IMR-90 (cell line): Measurements from ENCODE around the gene BDH1. TPM values are rescaled to one million over a fixed set of nuclear protein-coding genes. Genes with fewer than 3 reads are reported as not detected.

ENCODE experiments used
- ATAC-seq: fragments of 200-7000 bp; cut with Tn5 transposase; 2 replicates; pipeline ENCODE4 v1.9.1; 2020; ENCODE audit warnings: low read depth, mild to moderate bottlenecking, moderate library complexity
- BruUV-seq: library from RNA; stranded (reverse); fragments of 400-500 nt; replicated peaks from 2 replicates; lab custom pipeline; 2021; lab: Mats Ljungman, UMichigan
- CTCF ChIA-PET: fragments of 300-600 bp; formaldehyde crosslinking; extraction: SDS; loops from one replicate; lab custom pipeline; 2021; ENCODE audit warnings: antibody characterized with exemption; lab: Yijun Ruan, JAX
- POLR2A ChIA-PET: fragments of 300-600 bp; sonication (Branson Sonifier 250); formaldehyde crosslinking; loops from one replicate; lab custom pipeline; 2022; ENCODE audit warnings: antibody characterized with exemption; ENCODE audit not compliant: unreplicated experiment; lab: Charles Lee
- DNase-seq: peaks from one replicate; pipeline ENCODE4 v3.0.0; 2013
- H2AFZ ChIP-seq: replicated peaks from 2 replicates; pipeline ENCODE3; 2013; ENCODE audit warnings: low read length, mild to moderate bottlenecking; ENCODE audit not compliant: poor library complexity
- H2AK5ac ChIP-seq: 2 replicates; pipeline ENCODE4 v1.6.1; 2013; ENCODE audit warnings: low read depth, low read length, inconsistent platforms
- H2AK9ac ChIP-seq: replicated peaks from 2 replicates; pipeline ENCODE3; 2013; ENCODE audit warnings: mild to moderate bottlenecking, low read depth, low read length, moderate library complexity; ENCODE audit not compliant: poor library complexity
- H2BK120ac ChIP-seq: 2 replicates; pipeline ENCODE4 v1.6.1; 2013; ENCODE audit warnings: low read depth, low read length, inconsistent platforms
- H2BK15ac ChIP-seq: 3 replicates; pipeline ENCODE4 v1.6.1; 2013; ENCODE audit warnings: low read depth, low read length, inconsistent platforms
- H2BK20ac ChIP-seq: 2 replicates; pipeline ENCODE4 v1.6.1; 2013; ENCODE audit warnings: low read depth, mild to moderate bottlenecking, inconsistent platforms, low read length, moderate library complexity
- H2BK5ac ChIP-seq: 2 replicates; pipeline ENCODE4 v1.6.1; 2013; ENCODE audit warnings: mild to moderate bottlenecking, low read depth, low read length, inconsistent platforms; ENCODE audit not compliant: poor library complexity, severe bottlenecking
- H3K14ac ChIP-seq: replicated peaks from 2 replicates; pipeline ENCODE4 v1.6.1; 2013; ENCODE audit warnings: low read depth, low read length, inconsistent platforms
- H3K18ac ChIP-seq: 2 replicates; pipeline ENCODE4 v1.6.1; 2013; ENCODE audit warnings: low read depth, low read length, control low read depth
- H3K23ac ChIP-seq: 2 replicates; pipeline ENCODE4 v1.6.1; 2013; ENCODE audit warnings: low read depth, low read length, inconsistent platforms
- H3K27ac ChIP-seq: 2 replicates; pipeline ENCODE4 v1.5.1; 2013; ENCODE audit warnings: mild to moderate bottlenecking, control low read depth, low read length; ENCODE audit not compliant: insufficient read depth
- H3K27me3 ChIP-seq: 2 replicates; pipeline ENCODE4 v1.6.1; 2013; ENCODE audit warnings: low read length; ENCODE audit not compliant: control insufficient read depth, insufficient read depth
- H3K36me3 ChIP-seq: 2 replicates; pipeline ENCODE4 v1.6.1; 2013; ENCODE audit warnings: low read length, mixed read lengths; ENCODE audit not compliant: control insufficient read depth, insufficient read depth
- H3K4ac ChIP-seq: 2 replicates; pipeline ENCODE4 v1.6.1; 2013; ENCODE audit warnings: low read depth, low read length, inconsistent platforms
- H3K4me1 ChIP-seq: 2 replicates; pipeline ENCODE4 v1.6.1; 2013; ENCODE audit warnings: low read length, mixed read lengths; ENCODE audit not compliant: control insufficient read depth, insufficient read depth
- H3K4me2 ChIP-seq: 2 replicates; pipeline ENCODE4 v1.6.1; 2013; ENCODE audit warnings: low read depth, mild to moderate bottlenecking, control low read depth, low read length, moderate library complexity
- H3K4me3 ChIP-seq: 2 replicates; pipeline ENCODE4 v1.5.1; 2013; ENCODE audit warnings: low read depth, mild to moderate bottlenecking, control low read depth, low read length, moderate library complexity; ENCODE audit not compliant: insufficient read depth
- H3K56ac ChIP-seq: 2 replicates; pipeline ENCODE4 v1.6.1; 2013; ENCODE audit warnings: low read length, inconsistent platforms; ENCODE audit not compliant: insufficient read depth; ENCODE audit errors: extremely low read depth
- H3K79me1 ChIP-seq, 2 experiments: 2 replicates each; pipeline ENCODE4 v1.6.1; 2013; ENCODE audit warnings: low read length in 2 of 2, inconsistent platforms in 1 of 2, low read depth in 1 of 2
- H3K9ac ChIP-seq: 2 replicates; pipeline ENCODE4 v1.6.1; 2013; ENCODE audit warnings: low read depth, low read length, control low read depth
- H3K9me1 ChIP-seq: 2 replicates; pipeline ENCODE4 v1.6.1; 2013; ENCODE audit warnings: low read length, inconsistent platforms; ENCODE audit not compliant: insufficient read depth
- H3K9me3 ChIP-seq: 2 replicates; pipeline ENCODE4 v1.6.1; 2013; ENCODE audit warnings: low read length; ENCODE audit not compliant: control insufficient read depth, insufficient read depth
- H4K20me1 ChIP-seq: 2 replicates; pipeline ENCODE4 v1.6.1; 2013; ENCODE audit warnings: low read length, inconsistent platforms; ENCODE audit not compliant: insufficient read depth
- H4K5ac ChIP-seq: 2 replicates; pipeline ENCODE4 v1.6.1; 2013; ENCODE audit warnings: mild to moderate bottlenecking, low read depth, low read length, control low read depth
- H4K8ac ChIP-seq, 2 experiments: 2 replicates each; pipeline ENCODE4 v1.6.1; 2013; ENCODE audit warnings: low read depth in 2 of 2, low read length in 2 of 2, control low read depth in 1 of 2, inconsistent platforms in 1 of 2
- H4K91ac ChIP-seq: 2 replicates; pipeline ENCODE4 v1.6.1; 2013; ENCODE audit warnings: low read depth, low read length, inconsistent platforms; ENCODE audit not compliant: insufficient read depth
- BHLHE40 ChIP-seq: fragments of 150-350 bp; IDR thresholded peaks from 2 replicates; pipeline ENCODE4 v1.6.1; 2016; ENCODE audit warnings: mild to moderate bottlenecking, low read depth, low read length
- CEBPB ChIP-seq: IDR thresholded peaks from 2 replicates; pipeline ENCODE4 v1.6.1; 2012; ENCODE audit warnings: low read depth, low read length, improper control_type of control experiment
- CHD1 ChIP-seq: IDR thresholded peaks from 2 replicates; pipeline ENCODE4 v1.6.1; 2012; ENCODE audit warnings: low read depth, low read length, improper control_type of control experiment
- FOS ChIP-seq: fragments of 150-350 bp; IDR thresholded peaks from 2 replicates; pipeline ENCODE4 v1.6.1; 2016; ENCODE audit warnings: low read depth, low read length
- MAFK ChIP-seq: IDR thresholded peaks from 2 replicates; pipeline ENCODE4 v1.6.1; 2012; ENCODE audit warnings: low read depth, low read length, improper control_type of control experiment
- MAZ ChIP-seq: IDR thresholded peaks from 2 replicates; pipeline ENCODE4 v1.6.1; 2012; ENCODE audit warnings: low read depth, mild to moderate bottlenecking, low read length, improper control_type of control experiment, moderate library complexity, borderline replicate concordance
- MXI1 ChIP-seq: IDR thresholded peaks from 2 replicates; pipeline ENCODE4 v1.6.1; 2012; ENCODE audit warnings: low read depth, mild to moderate bottlenecking, low read length, moderate library complexity, borderline replicate concordance
- NFE2L2 ChIP-seq: fragments of 150-350 bp; IDR thresholded peaks from 2 replicates; pipeline ENCODE4 v1.6.1; 2016; ENCODE audit warnings: low read depth, mild to moderate bottlenecking, low read length
- POLR2A ChIP-seq: IDR thresholded peaks from 2 replicates; pipeline ENCODE4 v1.6.1; 2012; ENCODE audit warnings: mild to moderate bottlenecking, low read depth, low read length
- RAD21 ChIP-seq: IDR thresholded peaks from 2 replicates; pipeline ENCODE4 v1.6.1; 2012; ENCODE audit warnings: low read length, improper control_type of control experiment
- RCOR1 ChIP-seq: IDR thresholded peaks from 2 replicates; pipeline ENCODE4 v1.6.1; 2012; ENCODE audit warnings: mild to moderate bottlenecking, low read length, improper control_type of control experiment; ENCODE audit not compliant: insufficient replicate concordance
- RFX5 ChIP-seq: IDR thresholded peaks from 2 replicates; pipeline ENCODE4 v1.8.0; 2012; ENCODE audit warnings: low read depth, mild to moderate bottlenecking, low read length, moderate library complexity
- SMC3 ChIP-seq: fragments of 150-350 bp; IDR thresholded peaks from 2 replicates; pipeline ENCODE4 v1.6.1; 2016; ENCODE audit warnings: low read depth, mild to moderate bottlenecking, antibody characterized with exemption, low read length, moderate library complexity
- whole genome bisulfite sequencing, 2 experiments: methylation state at CpG; one replicate each; pipeline versions ENCODE4 v1.1.5 to v1.1.7; 2013; ENCODE audit warnings: missing lambda C conversion rate in 2 of 2; ENCODE audit not compliant: insufficient read length in 1 of 2; ENCODE audit errors: extremely low coverage in 2 of 2; 5-methylcytosine and 5-hydroxymethylcytosine counted together
- dilution Hi-C: fragments of 300-500 bp; cut with HindIII; formaldehyde crosslinking; loops from one replicate; pipeline ENCODE4 v1.14.3; 2018; ENCODE audit warnings: low sequenced_read_pairs; ENCODE audit not compliant: unreplicated experiment
- in situ Hi-C: fragments of 300-500 bp; cut with MboI; formaldehyde crosslinking; loops from 3 replicates; pipeline ENCODE4 v1.14.3; 2019; ENCODE audit warnings: low sequenced_read_pairs, inconsistent platforms, mixed read lengths
- intact Hi-C: fragments of 100-400 bp; cut with micrococcal nuclease; formaldehyde crosslinking; loops from 2 replicates; pipeline ENCODE4 v1.10.0; 2022
- polyA plus RNA-seq, 3 experiments: library from polyadenylated mRNA; depleted of rRNA; stranded (reverse); fragments of >200 nt; gene quantifications; 2 replicates each; pipeline ENCODE4 v1.2.3, GENCODE V29; 2012; ENCODE audit warnings: low replicate concordance in 1 of 3
- total RNA-seq: library from RNA; depleted of rRNA; stranded (reverse); fragments of >200 nt; gene quantifications from 2 replicates; pipeline ENCODE4 v1.2.3, GENCODE V29; 2012
- TF ChIP-seq, protein P1 (sequence below): fragments of 150-350 bp; IDR thresholded peaks from 2 replicates; pipeline ENCODE4 v1.6.1; 2016; ENCODE audit warnings: low read depth, mild to moderate bottlenecking, low read length, moderate library complexity, borderline replicate concordance
- TF ChIP-seq, protein P2 (sequence below): fragments of 150-350 bp; IDR thresholded peaks from 2 replicates; pipeline ENCODE4 v1.6.1; 2017; ENCODE audit warnings: mild to moderate bottlenecking, antibody characterized with exemption, low read length, low read depth
- TF ChIP-seq, protein P3 (sequence below): conservative IDR thresholded peaks from 2 replicates; pipeline ENCODE4 v1.5.1; 2012; ENCODE audit warnings: mild to moderate bottlenecking, low read depth, low read length, improper control_type of control experiment

The BDH1 gene
- total and polyA plus RNA-seq, 2 of the 4 experiments (the other 2 are of a cell fraction), result 2.7 to 4.4 TPM

DNA sequence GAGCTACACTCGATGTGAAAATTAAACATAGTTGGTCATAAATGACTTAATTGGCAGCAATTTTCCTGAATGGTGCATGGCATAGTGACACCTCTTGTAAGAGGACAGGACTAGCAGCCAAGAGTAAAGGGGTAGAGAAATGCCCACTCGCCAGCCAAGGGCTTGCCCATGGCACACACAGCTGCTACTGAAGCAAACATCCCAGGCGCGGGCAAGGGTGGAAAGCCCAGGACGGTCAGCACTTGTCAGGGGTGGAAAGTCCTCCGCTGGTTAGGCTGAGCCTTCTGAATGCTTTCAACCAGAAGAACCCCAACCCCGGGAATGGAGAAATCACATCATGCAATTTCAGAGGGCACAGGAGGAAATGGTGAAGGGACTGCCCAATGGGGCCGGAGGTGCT, 31.6 kb downstream of the BDH1 start:
- CTCF ChIA-PET, result interaction anchor here (1.4 kb wide), 1 partner anchor 24 kb away, joined by 5 read pairs; no protein-coding TSS in a partner anchor
- no peaks in the 10 kb centered on the region for H3K36me3 ChIP-seq
- peaks cover 3% of the 10 kb centered on the region; the same call in 1 of the 2 replicates for H3K9me1 ChIP-seq
- no peak for DNase-seq
- in situ Hi-C loops, result no loop called here
- H3K14ac ChIP-seq, result no peak overlapping the region
- H3K4me1 ChIP-seq, result peaks cover 9% of the 10 kb centered on the region
- no peak overlapping the region for H2BK5ac ChIP-seq
- H3K18ac ChIP-seq, result no peak overlapping the region
- H3K27ac ChIP-seq, result no peak overlapping the region
- no peak overlapping the region for H2BK120ac ChIP-seq
- intact Hi-C loops, result no loop called here
- H3K27me3 ChIP-seq, result peaks cover 5% of the 10 kb centered on the region; the same call in 1 of the 2 replicates
- H4K8ac ChIP-seq, result no peak overlapping the region
- H3K56ac ChIP-seq, result no peak overlapping the region
- H2AK5ac ChIP-seq, result no peak overlapping the region
- H3K9me3 ChIP-seq, result no peaks in the 10 kb centered on the region
- no peak overlapping the region for H2AK9ac ChIP-seq
- H3K4me2 ChIP-seq, result no peak overlapping the region
- 94% methylated on average over 6 of the region's 8 CpGs; no CpG with 5 or more reads in 1 of the 2 experiments for WGBS, 2 experiments
- POLR2A ChIA-PET, result no interaction called here
- H4K91ac ChIP-seq, result no peak overlapping the region
- H2BK15ac ChIP-seq, result no peak overlapping the region
- TF ChIP-seq RFX5 (no peak), CEBPB (no peak), NFE2L2 (no peak), CHD1 (no peak), RCOR1 (no peak), RAD21 (no peak), MXI1 (no peak), MAFK (no peak), MAZ (no peak), BHLHE40 (no peak), POLR2A (no peak), FOS (no peak), SMC3 (no peak)
- TF ChIP-seq, protein P1, sequence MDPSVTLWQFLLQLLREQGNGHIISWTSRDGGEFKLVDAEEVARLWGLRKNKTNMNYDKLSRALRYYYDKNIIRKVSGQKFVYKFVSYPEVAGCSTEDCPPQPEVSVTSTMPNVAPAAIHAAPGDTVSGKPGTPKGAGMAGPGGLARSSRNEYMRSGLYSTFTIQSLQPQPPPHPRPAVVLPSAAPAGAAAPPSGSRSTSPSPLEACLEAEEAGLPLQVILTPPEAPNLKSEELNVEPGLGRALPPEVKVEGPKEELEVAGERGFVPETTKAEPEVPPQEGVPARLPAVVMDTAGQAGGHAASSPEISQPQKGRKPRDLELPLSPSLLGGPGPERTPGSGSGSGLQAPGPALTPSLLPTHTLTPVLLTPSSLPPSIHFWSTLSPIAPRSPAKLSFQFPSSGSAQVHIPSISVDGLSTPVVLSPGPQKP, result no peak
- TF ChIP-seq, protein P2, sequence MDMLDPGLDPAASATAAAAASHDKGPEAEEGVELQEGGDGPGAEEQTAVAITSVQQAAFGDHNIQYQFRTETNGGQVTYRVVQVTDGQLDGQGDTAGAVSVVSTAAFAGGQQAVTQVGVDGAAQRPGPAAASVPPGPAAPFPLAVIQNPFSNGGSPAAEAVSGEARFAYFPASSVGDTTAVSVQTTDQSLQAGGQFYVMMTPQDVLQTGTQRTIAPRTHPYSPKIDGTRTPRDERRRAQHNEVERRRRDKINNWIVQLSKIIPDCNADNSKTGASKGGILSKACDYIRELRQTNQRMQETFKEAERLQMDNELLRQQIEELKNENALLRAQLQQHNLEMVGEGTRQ, result no peak
- TF ChIP-seq, protein P3, sequence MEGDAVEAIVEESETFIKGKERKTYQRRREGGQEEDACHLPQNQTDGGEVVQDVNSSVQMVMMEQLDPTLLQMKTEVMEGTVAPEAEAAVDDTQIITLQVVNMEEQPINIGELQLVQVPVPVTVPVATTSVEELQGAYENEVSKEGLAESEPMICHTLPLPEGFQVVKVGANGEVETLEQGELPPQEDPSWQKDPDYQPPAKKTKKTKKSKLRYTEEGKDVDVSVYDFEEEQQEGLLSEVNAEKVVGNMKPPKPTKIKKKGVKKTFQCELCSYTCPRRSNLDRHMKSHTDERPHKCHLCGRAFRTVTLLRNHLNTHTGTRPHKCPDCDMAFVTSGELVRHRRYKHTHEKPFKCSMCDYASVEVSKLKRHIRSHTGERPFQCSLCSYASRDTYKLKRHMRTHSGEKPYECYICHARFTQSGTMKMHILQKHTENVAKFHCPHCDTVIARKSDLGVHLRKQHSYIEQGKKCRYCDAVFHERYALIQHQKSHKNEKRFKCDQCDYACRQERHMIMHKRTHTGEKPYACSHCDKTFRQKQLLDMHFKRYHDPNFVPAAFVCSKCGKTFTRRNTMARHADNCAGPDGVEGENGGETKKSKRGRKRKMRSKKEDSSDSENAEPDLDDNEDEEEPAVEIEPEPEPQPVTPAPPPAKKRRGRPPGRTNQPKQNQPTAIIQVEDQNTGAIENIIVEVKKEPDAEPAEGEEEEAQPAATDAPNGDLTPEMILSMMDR, result no peak
- H3K23ac ChIP-seq, result no peak overlapping the region
- H3K4ac ChIP-seq, result no peak overlapping the region
- H4K20me1 ChIP-seq, result no peaks in the 10 kb centered on the region
- no TSS peak for BruUV-seq
- no peak overlapping the region for H3K4me3 ChIP-seq
- dilution Hi-C loops, result no loop called here
- no peak overlapping the region for H2BK20ac ChIP-seq
- no peak overlapping the region for H2AFZ ChIP-seq
- H3K79me1 ChIP-seq, result no peaks in the 10 kb centered on the region
- H3K9ac ChIP-seq, result no peak overlapping the region
- ATAC-seq, result no peak
- H4K5ac ChIP-seq, result no peak overlapping the region
